Spinal cord (tissue), 10 donors: ENCODE measurements around the gene ZNF835. TPM values are rescaled to one million over a fixed set of nuclear protein-coding genes. Genes with fewer than 3 reads are reported as not detected.

ENCODE experiments used
- DNase-seq, 6 donors: peaks; one replicate each; pipeline versions ENCODE4 v3.0.0 to v3.0.0-alpha.2; 2013 to 2015; ENCODE audit warnings: low spot score in 6 of 6, low read depth in 4 of 6
- H3K27ac ChIP-seq: one replicate; pipeline ENCODE4 v1.5.1; 2013; ENCODE audit warnings: low read depth, low read length, control low read depth
- H3K27me3 ChIP-seq: one replicate; pipeline ENCODE4 v1.6.1; 2013; ENCODE audit warnings: low read length; ENCODE audit not compliant: control insufficient read depth, insufficient read depth
- H3K36me3 ChIP-seq: one replicate; pipeline ENCODE4 v1.6.1; 2013; ENCODE audit warnings: low read length; ENCODE audit not compliant: control insufficient read depth, insufficient read depth
- H3K4me1 ChIP-seq: one replicate; pipeline ENCODE4 v1.6.1; 2013; ENCODE audit warnings: low read length; ENCODE audit not compliant: control insufficient read depth, insufficient read depth
- H3K4me3 ChIP-seq: one replicate; pipeline ENCODE4 v1.5.1; 2013; ENCODE audit warnings: low read depth, low read length, control low read depth
- H3K9me3 ChIP-seq: one replicate; pipeline ENCODE4 v1.6.1; 2013; ENCODE audit warnings: low read length; ENCODE audit not compliant: control insufficient read depth, insufficient read depth
- WGBS: methylation state at CpG from one replicate; pipeline ENCODE4 v1.1.5; 2013; ENCODE audit warnings: missing lambda C conversion rate; ENCODE audit not compliant: insufficient coverage; 5-methylcytosine and 5-hydroxymethylcytosine counted together
- polyA plus RNA-seq, 2 donors: library from polyadenylated mRNA; unstranded; fragments of 120-200 nt; gene quantifications; one replicate each; pipeline ENCODE4 v1.2.1, GENCODE V29; 2013; ENCODE audit not compliant: insufficient read length in 2 of 2
- total RNA-seq, 2 donors: library from RNA; depleted of rRNA in 1 of 2; stranded (reverse); fragments of 120-200 nt in 1 of 2; fragments of >200 nt in 1 of 2; gene quantifications; one replicate each; pipeline versions ENCODE4 v1.2.3 to v1.2.4, GENCODE V29; 2013 to 2014
- donor health status: healthy.

The ZNF835 gene
- total and polyA plus RNA-seq, 4 donors = 4.1 to 10.3 (median 5.9) TPM

- Histone ChIP-seq H3K9me3 (peaks cover 2% of the 10 kb centered on the region), H3K36me3 (peaks cover 16% of the 10 kb centered on the region), H3K27me3 (peaks cover 6% of the 10 kb centered on the region), H3K4me3 (peak within 1 kb of the TSS; percentile 24), H3K27ac (no peak within 1 kb of the TSS), H3K4me1 (peaks cover 10% of the 10 kb centered on the region)
- peak in 2 of 6 donors; percentile 54 to 89 for DNase-seq
- whole genome bisulfite sequencing = 3% methylated on average over 46 of the region's 60 CpGs
Observed at GRCh38 chr19:56642711-56643459, 28.7 kb downstream of the ZNF835 start, which contains the start of gene SMIM17. SMIM17 (plus strand) TSS chr19:56643159; CDS start chr19:56645668, 2,509 bp downstream.

GRCh38 chr19:56639217-56639616 is 32.3 kb downstream of the ZNF835 start:
- no peak overlapping the region for H3K4me3 ChIP-seq
- H3K27ac ChIP-seq = no peak overlapping the region
- no peaks in the 10 kb centered on the region for H3K36me3 ChIP-seq
- H3K4me1 ChIP-seq = peaks cover 10% of the 10 kb centered on the region
- H3K9me3 ChIP-seq = no peaks in the 10 kb centered on the region
- DNase-seq = peak in 1 of 6 donors; percentile 41
- 35% methylated on average over 7 of the region's 7 CpGs for WGBS
- peaks cover 6% of the 10 kb centered on the region for H3K27me3 ChIP-seq

DNA sequence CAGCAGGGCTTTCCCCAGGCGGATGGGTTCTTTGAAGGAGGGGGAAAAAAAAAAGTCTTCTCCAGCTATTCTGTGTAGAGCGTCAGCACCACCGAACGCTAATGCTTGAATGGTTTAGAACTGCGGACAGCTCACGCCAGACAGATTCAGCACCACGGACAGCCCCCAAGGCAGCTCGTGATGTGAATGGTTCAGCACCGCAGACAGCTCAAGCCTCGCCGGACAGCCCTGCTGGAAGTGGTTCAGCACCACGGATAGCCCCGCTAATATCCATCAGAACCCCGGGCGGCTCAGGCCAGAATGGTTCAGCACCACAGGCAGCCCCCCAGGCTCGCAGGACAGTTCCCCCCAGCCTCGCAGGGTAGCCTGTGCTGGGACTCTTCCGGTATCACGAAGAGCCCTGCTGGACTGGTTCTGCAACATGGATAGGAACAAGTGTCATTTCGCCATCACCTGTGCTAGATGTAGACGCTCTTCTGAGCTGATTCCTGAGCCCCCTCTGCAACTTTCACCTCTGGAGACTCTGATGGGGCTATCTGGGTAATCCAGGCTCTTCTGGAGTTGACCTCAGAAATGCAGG is 33.5 kb downstream of the ZNF835 start:
- Histone ChIP-seq H3K9me3 (peaks cover 2% of the 10 kb centered on the region), H3K36me3 (no peaks in the 10 kb centered on the region), H3K27me3 (peaks cover under 1% of the 10 kb centered on the region), H3K27ac (no peak overlapping the region), H3K4me3 (no peak overlapping the region), H3K4me1 (peaks cover 4% of the 10 kb centered on the region)
- peak; percentile 53 to 92 (median 80) for DNase-seq
- WGBS = 12% methylated on average over 20 of the region's 21 CpGs

- no peaks in the 10 kb centered on the region for H3K27me3 ChIP-seq
- H3K9me3 ChIP-seq = peaks cover 2% of the 10 kb centered on the region
- H3K36me3 ChIP-seq = no peaks in the 10 kb centered on the region
- H3K4me3 ChIP-seq = no peak overlapping the region
- no peak overlapping the region for H3K27ac ChIP-seq
- peaks cover 1% of the 10 kb centered on the region for H3K4me1 ChIP-seq
- DNase-seq = no peak
- WGBS = 11% methylated on average over 1 of the region's 1 CpG
Observed at GRCh38 chr19:56633021-56633420, 38.5 kb downstream of the ZNF835 start.

- 95% methylated on average over 7 of the region's 9 CpGs for WGBS
- H3K27me3 ChIP-seq = no peaks in the 10 kb centered on the region
- DNase-seq = no peak
- H3K27ac ChIP-seq = no peak overlapping the region
- H3K36me3 ChIP-seq = peaks cover 48% of the 10 kb centered on the region
- H3K4me1 ChIP-seq = peaks cover 8% of the 10 kb centered on the region
- H3K4me3 ChIP-seq = no peak overlapping the region
- H3K9me3 ChIP-seq = peaks cover 3% of the 10 kb centered on the region
Observed at GRCh38 chr19:56625708-56626107, 45.8 kb downstream of the ZNF835 start.

- H3K27ac ChIP-seq = no peak overlapping the region
- H3K36me3 ChIP-seq = peaks cover 52% of the 10 kb centered on the region
- 90% methylated on average over 1 of the region's 9 CpGs for WGBS
- no peak for DNase-seq
- no peaks in the 10 kb centered on the region for H3K27me3 ChIP-seq
- peaks cover 14% of the 10 kb centered on the region for H3K4me1 ChIP-seq
- peaks cover 3% of the 10 kb centered on the region for H3K9me3 ChIP-seq
- no peak overlapping the region for H3K4me3 ChIP-seq
Observed at GRCh38 chr19:56623006-56623405, 48.6 kb downstream of the ZNF835 start.

GRCh38 chr19:56622374-56622773 is 49.2 kb downstream of the ZNF835 start:
- no peak for DNase-seq
- Histone ChIP-seq H3K4me1 (peaks cover 11% of the 10 kb centered on the region), H3K9me3 (peaks cover 3% of the 10 kb centered on the region), H3K27me3 (no peaks in the 10 kb centered on the region), H3K36me3 (peaks cover 52% of the 10 kb centered on the region), H3K27ac (no peak overlapping the region), H3K4me3 (no peak overlapping the region)
- WGBS = 88% methylated on average over 37 of the region's 37 CpGs

GRCh38 chr19:56619121-56619520 is 52.4 kb downstream of the ZNF835 start:
- DNase-seq = no peak
- Histone ChIP-seq H3K4me3 (no peak overlapping the region), H3K27me3 (no peaks in the 10 kb centered on the region), H3K27ac (no peak overlapping the region), H3K9me3 (peaks cover 3% of the 10 kb centered on the region), H3K36me3 (peaks cover 34% of the 10 kb centered on the region), H3K4me1 (peaks cover 11% of the 10 kb centered on the region)
- 88% methylated on average over 7 of the region's 8 CpGs for WGBS

- H3K4me1 ChIP-seq = peaks cover 11% of the 10 kb centered on the region
- H3K9me3 ChIP-seq = peaks cover 3% of the 10 kb centered on the region
- H3K4me3 ChIP-seq = no peak overlapping the region
- H3K36me3 ChIP-seq = peaks cover 25% of the 10 kb centered on the region
- H3K27me3 ChIP-seq = no peaks in the 10 kb centered on the region
- WGBS = 86% methylated on average over 8 of the region's 8 CpGs
- H3K27ac ChIP-seq = no peak overlapping the region
- DNase-seq = no peak
Observed at GRCh38 chr19:56617531-56617930, 54.0 kb downstream of the ZNF835 start.

DNA sequence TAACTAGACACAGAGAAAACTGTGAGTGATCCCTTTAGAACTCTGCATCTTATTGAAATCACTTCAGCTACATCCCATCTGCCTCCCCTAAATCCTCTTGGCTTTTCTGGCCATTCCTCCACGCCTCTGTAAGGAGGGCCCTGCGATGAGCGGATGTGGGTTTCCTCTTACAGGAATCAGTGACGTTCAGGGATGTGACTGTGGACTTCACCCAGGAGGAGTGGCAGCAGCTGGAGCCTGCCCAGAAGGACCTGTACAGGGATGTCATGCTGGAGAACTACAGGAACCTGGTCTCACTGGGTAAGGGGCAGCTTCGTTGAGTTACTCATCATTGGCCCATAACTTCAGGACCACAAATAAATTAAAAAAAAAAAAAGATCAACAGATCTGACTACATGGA is 57.9 kb downstream of the ZNF835 start:
- Histone ChIP-seq H3K27me3 (no peaks in the 10 kb centered on the region), H3K4me3 (no peak overlapping the region), H3K27ac (no peak overlapping the region), H3K36me3 (peaks cover 9% of the 10 kb centered on the region), H3K9me3 (no peaks in the 10 kb centered on the region), H3K4me1 (no peaks in the 10 kb centered on the region)
- no peak for DNase-seq
- WGBS = 80% methylated on average over 4 of the region's 5 CpGs
